Hepatocyte (in vitro differentiated cells): Measurements from ENCODE around the gene WFDC5.

Source experiments
- CTCF ChIP-seq: fragments of 200-600 bp; sonication (generic); IDR thresholded peaks from 2 replicates; pipeline ENCODE4 v1.5.1; 2016; ENCODE audit warnings: antibody characterized with exemption, mild to moderate bottlenecking; ENCODE audit not compliant: poor library complexity
- EZH2 ChIP-seq: fragments of 200-600 bp; sonication (generic); IDR thresholded peaks from 2 replicates; pipeline ENCODE4 v1.6.1; 2016; ENCODE audit warnings: antibody characterized with exemption, mild to moderate bottlenecking, borderline replicate concordance

- TF ChIP-seq CTCF, result no peak
- TF ChIP-seq EZH2, result no peak
Observed at GRCh38 chr20:45154183-45154582, 39.2 kb upstream of the WFDC5 start.
